Mononuclear cell (primary cell): ENCODE data around the gene SLC6A17. TPM values are rescaled to one million over a fixed set of nuclear protein-coding genes. Genes with fewer than 3 reads are reported as not detected.

Source experiments
- H3K27me3 ChIP-seq: 2 replicates; pipeline ENCODE4 v1.6.0; 2011; ENCODE audit warnings: low read length, control low read depth; ENCODE audit not compliant: insufficient read depth
- H3K4me1 ChIP-seq: 2 replicates; pipeline ENCODE4 v1.5.1; 2011; ENCODE audit warnings: mild to moderate bottlenecking, low read length, control low read depth; ENCODE audit not compliant: insufficient read depth
- H3K4me3 ChIP-seq: 2 replicates; pipeline ENCODE4 v1.5.1; 2011; ENCODE audit warnings: mild to moderate bottlenecking, low read length, moderate library complexity
- H3K9me3 ChIP-seq: 2 replicates; pipeline ENCODE4 v1.5.1; 2011; ENCODE audit warnings: low read depth, mild to moderate bottlenecking, control low read depth, low read length
- total RNA-seq: library from RNA; depleted of rRNA; stranded (reverse); fragments of >200 nt; gene quantifications from one replicate; pipeline ENCODE4 v1.2.3, GENCODE V29; 2012

The SLC6A17 gene
- total RNA-seq, 1 donor, result 0.63 TPM

- H3K4me1 ChIP-seq, result peaks cover 6% of the 10 kb centered on the region
- H3K9me3 ChIP-seq, result no peaks in the 10 kb centered on the region
- no peaks in the 10 kb centered on the region for H3K27me3 ChIP-seq
- H3K4me3 ChIP-seq, result no peak overlapping the region
Observed at GRCh38 chr1:110198746-110199145, 48.5 kb downstream of the SLC6A17 start.

DNA sequence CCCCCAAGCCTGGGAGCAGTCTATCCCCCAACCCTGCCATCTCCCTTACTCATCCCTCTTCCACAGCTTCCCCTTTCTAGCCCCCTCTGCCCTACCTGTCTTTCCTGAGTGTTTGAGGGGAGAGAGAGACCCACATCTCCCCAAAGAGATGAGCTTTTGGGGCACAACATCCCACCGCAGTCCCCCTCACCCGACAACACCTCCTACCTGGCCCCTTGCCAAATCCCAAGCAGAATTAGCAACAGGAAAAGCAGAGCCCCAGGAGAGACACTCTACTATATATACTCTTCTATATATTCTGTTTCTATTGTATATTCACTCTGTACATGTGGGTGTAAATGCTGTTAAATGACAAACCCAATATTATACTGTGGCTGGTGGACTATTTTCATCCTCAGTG lies 49.9 kb downstream of the SLC6A17 start:
- H3K4me1 ChIP-seq, result peaks cover 6% of the 10 kb centered on the region
- no peak overlapping the region for H3K4me3 ChIP-seq
- H3K27me3 ChIP-seq, result no peaks in the 10 kb centered on the region

GRCh38 chr1:110200666-110201065 lies 50.4 kb downstream of the SLC6A17 start:
- Histone ChIP-seq H3K4me1 (peaks cover 6% of the 10 kb centered on the region), H3K9me3 (no peaks in the 10 kb centered on the region), H3K27me3 (no peaks in the 10 kb centered on the region), H3K4me3 (no peak overlapping the region)

More for the DNA sequence above, 49.9 kb downstream of the SLC6A17 start:
- H3K9me3 ChIP-seq, result no peaks in the 10 kb centered on the region

DNA sequence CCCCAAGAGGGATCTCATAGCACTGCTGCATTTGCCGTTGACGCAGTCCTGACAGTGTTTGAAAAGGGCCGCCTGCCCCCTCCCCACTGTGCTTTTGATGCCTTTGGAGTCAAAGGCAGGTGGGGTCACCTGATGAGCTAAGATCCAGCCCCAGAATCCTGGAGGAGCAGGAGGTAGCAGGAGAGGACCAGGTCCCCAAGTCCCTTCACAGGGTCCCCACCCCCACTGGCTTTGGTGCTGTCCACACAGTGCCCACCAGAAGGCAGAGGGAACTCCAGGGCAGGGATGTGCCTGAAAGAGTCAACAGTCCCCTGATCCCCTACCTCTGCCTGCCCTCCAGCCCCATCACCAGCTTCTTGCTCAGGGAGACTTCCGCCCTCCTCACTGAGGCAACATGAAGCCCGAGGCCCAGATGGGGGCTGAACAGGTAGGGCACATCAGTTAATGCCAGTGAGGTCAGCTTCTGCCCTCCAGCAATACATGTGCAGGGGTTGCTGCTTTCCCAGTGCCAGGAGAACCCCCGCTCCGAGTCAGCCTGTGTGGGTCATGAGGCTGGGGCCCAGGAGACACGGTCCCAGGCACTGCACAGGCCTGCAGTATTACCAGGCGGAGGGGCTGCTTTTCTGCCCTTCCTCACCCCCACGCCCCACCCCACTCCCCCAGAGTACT lies 51.0 kb downstream of the SLC6A17 start:
- Histone ChIP-seq H3K4me3 (no peak overlapping the region), H3K4me1 (peaks cover 6% of the 10 kb centered on the region), H3K27me3 (no peaks in the 10 kb centered on the region), H3K9me3 (no peaks in the 10 kb centered on the region)

DNA sequence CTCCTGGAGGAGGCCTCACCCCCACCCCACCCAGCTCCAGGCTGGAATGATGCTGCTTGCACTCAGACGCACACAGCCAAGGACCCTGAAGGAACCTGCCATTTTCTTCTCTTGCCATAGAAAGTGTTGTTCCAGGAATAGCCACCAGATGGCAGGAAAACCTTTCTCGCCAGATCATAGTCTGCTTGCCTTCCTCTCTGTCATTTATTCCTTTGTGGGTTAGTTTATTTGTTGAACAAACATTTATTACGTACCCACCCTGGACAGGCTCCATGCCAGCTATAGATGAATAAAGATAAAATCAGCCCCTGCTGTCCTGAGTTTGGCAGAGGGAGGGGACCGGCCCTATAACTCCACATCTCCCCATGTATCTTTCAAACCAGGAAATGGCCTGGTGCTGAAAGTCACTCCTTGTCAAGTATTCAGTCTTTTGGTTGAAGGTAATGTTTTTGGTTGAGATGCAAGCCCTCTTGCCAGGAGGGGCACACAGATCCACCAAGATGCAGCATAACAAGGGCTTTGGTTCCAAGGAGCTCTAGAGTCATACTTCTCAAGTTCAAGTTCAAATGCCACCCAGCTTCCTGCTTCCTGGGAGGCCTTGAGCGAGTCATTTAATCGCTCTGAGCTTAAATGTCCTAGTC lies 52.8 kb downstream of the SLC6A17 start:
- no peaks in the 10 kb centered on the region for H3K9me3 ChIP-seq
- no peak overlapping the region for H3K4me3 ChIP-seq
- H3K4me1 ChIP-seq, result peaks cover 10% of the 10 kb centered on the region
- no peaks in the 10 kb centered on the region for H3K27me3 ChIP-seq

GRCh38 chr1:110205156-110205555 lies 54.9 kb downstream of the SLC6A17 start:
- H3K4me3 ChIP-seq, result no peak overlapping the region
- H3K4me1 ChIP-seq, result peaks cover 20% of the 10 kb centered on the region
- H3K9me3 ChIP-seq, result no peaks in the 10 kb centered on the region
- H3K27me3 ChIP-seq, result no peaks in the 10 kb centered on the region

GRCh38 chr1:110205591-110206155 lies 55.4 kb downstream of the SLC6A17 start:
- Histone ChIP-seq H3K4me1 (peaks cover 20% of the 10 kb centered on the region), H3K4me3 (no peak overlapping the region), H3K27me3 (no peaks in the 10 kb centered on the region), H3K9me3 (no peaks in the 10 kb centered on the region)

GRCh38 chr1:110206261-110206920 lies 56.1 kb downstream of the SLC6A17 start:
- H3K9me3 ChIP-seq, result no peaks in the 10 kb centered on the region
- peaks cover 3% of the 10 kb centered on the region for H3K27me3 ChIP-seq
- peaks cover 27% of the 10 kb centered on the region for H3K4me1 ChIP-seq
- H3K4me3 ChIP-seq, result no peak overlapping the region

GRCh38 chr1:110207831-110208230 lies 57.5 kb downstream of the SLC6A17 start:
- Histone ChIP-seq H3K4me3 (no peak overlapping the region), H3K9me3 (no peaks in the 10 kb centered on the region), H3K4me1 (peaks cover 41% of the 10 kb centered on the region), H3K27me3 (peaks cover 13% of the 10 kb centered on the region)

DNA sequence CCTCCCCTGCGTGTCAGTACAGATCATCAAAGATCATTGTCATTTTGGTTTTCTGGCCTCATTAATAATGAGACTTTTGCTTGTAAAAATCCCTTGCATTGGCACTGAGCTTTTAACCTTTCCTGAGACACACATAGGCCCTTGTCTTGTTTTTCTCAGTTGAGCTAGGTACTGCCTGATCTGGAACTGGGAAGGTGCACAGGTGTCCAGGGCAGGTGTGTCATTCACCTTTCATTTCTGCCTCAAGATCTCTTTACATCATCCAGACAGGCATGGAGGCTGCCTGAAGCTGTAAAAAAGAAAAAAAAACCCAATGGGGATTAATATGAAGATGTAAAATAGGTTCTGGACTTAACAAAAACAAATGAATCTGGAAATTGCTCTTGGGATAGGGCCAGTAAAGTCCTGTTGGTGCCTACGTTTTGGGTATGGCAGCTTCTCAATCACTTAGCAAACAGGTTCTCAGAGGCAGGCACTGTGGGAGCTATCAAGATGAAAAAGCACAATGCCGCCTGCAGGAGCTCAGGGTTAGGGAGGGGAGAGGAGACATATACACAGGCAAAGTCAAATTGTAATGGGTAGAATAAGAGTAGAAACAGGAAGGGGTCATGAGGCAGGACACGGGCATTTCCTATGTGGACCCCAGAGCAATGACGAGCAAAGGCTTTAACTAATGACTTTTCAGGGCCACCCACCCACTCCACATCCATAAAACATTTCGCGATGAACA lies 58.8 kb downstream of the SLC6A17 start:
- Histone ChIP-seq H3K4me3 (peak overlapping the region; percentile 56), H3K27me3 (peaks cover 13% of the 10 kb centered on the region), H3K9me3 (no peaks in the 10 kb centered on the region), H3K4me1 (peaks cover 38% of the 10 kb centered on the region)

GRCh38 chr1:110209715-110210603 lies 59.7 kb downstream of the SLC6A17 start, which contains the start of gene KCNC4:
Gene KCNC4, plus strand, starts transcription at chr1:110210314. Its CDS starts 1,186 bp downstream, at chr1:110211500.
- H3K27me3 ChIP-seq, result peaks cover 13% of the 10 kb centered on the region
- peak within 1 kb of the TSS; percentile 56 for H3K4me3 ChIP-seq
- peaks cover 38% of the 10 kb centered on the region for H3K4me1 ChIP-seq
- H3K9me3 ChIP-seq, result no peaks in the 10 kb centered on the region

GRCh38 chr1:110210604-110211495 lies 60.6 kb downstream of the SLC6A17 start:
- no peaks in the 10 kb centered on the region for H3K9me3 ChIP-seq
- H3K27me3 ChIP-seq, result peaks cover 13% of the 10 kb centered on the region
- H3K4me1 ChIP-seq, result peaks cover 38% of the 10 kb centered on the region
- H3K4me3 ChIP-seq, result peak overlapping the region; percentile 56

DNA sequence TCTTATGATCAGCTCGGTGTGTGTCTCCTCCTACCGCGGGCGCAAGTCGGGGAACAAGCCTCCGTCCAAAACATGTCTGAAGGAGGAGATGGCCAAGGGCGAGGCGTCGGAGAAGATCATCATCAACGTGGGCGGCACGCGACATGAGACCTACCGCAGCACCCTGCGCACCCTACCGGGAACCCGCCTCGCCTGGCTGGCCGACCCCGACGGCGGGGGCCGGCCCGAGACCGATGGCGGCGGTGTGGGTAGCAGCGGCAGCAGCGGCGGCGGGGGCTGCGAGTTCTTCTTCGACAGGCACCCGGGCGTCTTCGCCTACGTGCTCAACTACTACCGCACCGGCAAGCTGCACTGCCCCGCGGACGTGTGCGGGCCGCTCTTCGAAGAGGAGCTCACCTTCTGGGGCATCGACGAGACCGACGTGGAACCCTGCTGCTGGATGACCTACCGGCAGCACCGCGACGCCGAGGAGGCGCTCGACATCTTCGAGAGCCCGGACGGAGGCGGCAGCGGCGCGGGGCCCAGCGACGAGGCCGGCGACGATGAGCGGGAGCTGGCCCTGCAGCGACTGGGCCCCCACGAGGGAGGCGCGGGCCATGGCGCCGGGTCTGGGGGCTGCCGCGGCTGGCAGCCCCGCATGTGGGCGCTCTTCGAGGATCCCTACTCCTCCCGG lies 61.3 kb downstream of the SLC6A17 start:
- Histone ChIP-seq H3K4me1 (peaks cover 38% of the 10 kb centered on the region), H3K9me3 (no peaks in the 10 kb centered on the region), H3K27me3 (peaks cover 13% of the 10 kb centered on the region), H3K4me3 (peak overlapping the region; percentile 56)
